ENCODE measurements around the gene ADD1. TPM values are rescaled to one million over a fixed set of nuclear protein-coding genes. Genes with fewer than 3 reads are reported as not detected.
"Not testable (repeated sequence)": the region's sequence is repeated elsewhere in the genome, so short reads cannot be mapped to it uniquely, and the experiment has no call there.

The ADD1 gene
- polyA plus RNA-seq, 3 donors, result 76.1 to 122 (median 103) TPM

DNA sequence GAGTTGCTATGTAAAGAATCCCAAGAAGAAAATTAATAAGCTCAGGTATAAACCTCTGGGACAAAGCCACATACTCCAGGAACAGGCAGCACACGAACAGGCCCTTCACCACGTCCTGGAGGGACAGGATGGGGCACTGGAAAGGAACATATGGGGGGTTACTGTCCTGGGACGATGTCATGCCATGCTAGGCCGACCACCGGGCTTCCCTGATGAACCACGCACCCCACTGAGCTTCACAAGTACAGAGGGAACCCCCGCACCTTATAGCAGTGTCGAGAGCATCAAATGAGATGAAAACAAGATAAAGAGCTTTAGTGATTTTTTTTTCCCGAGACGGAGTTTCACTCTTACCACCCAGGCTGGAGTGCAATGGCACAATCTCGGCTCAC, 100.4 kb downstream of the ADD1 start:
- TF ChIP-seq, protein P1, sequence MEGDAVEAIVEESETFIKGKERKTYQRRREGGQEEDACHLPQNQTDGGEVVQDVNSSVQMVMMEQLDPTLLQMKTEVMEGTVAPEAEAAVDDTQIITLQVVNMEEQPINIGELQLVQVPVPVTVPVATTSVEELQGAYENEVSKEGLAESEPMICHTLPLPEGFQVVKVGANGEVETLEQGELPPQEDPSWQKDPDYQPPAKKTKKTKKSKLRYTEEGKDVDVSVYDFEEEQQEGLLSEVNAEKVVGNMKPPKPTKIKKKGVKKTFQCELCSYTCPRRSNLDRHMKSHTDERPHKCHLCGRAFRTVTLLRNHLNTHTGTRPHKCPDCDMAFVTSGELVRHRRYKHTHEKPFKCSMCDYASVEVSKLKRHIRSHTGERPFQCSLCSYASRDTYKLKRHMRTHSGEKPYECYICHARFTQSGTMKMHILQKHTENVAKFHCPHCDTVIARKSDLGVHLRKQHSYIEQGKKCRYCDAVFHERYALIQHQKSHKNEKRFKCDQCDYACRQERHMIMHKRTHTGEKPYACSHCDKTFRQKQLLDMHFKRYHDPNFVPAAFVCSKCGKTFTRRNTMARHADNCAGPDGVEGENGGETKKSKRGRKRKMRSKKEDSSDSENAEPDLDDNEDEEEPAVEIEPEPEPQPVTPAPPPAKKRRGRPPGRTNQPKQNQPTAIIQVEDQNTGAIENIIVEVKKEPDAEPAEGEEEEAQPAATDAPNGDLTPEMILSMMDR (IDR thresholded peaks at IDR 0.05), result no peak
- Histone ChIP-seq H3K36me3 (replicated peaks in 1 of 2; ENCODE audit: control insufficient read depth in 1 of 2, insufficient read depth in 2 of 2, low read length in 2 of 2) (peaks cover 91 to 98% of the 10 kb centered on the region in 2 donors), H3K9ac (ENCODE audit: insufficient read depth, low read length, poor library complexity, severe bottlenecking) (no peak overlapping the region), H3K27ac (ENCODE audit: low read depth in 1 of 2, low read length in 2 of 2) (no peak overlapping the region), H3K4me3 (replicated peaks in 1 of 3; ENCODE audit: low read depth in 2 of 3, low read length in 3 of 3) (no peak overlapping the region), H4K20me1 (ENCODE audit: insufficient read depth, low read length) (peaks cover 14% of the 10 kb centered on the region), H3K9me3 (replicated peaks in 1 of 2; ENCODE audit: control insufficient read depth in 1 of 2, insufficient read depth in 1 of 2, low read length in 2 of 2) (no peaks in the 10 kb centered on the region), H3K27me3 (ENCODE audit: control insufficient read depth in 2 of 2, insufficient read depth in 2 of 2, low read length in 2 of 2) (no peaks in the 10 kb centered on the region), H2AFZ (ENCODE audit: insufficient read depth, low read depth, low read length, poor library complexity, severe bottlenecking) (no peak overlapping the region), H3K79me2 (ENCODE audit: insufficient read depth, low read length) (no peaks in the 10 kb centered on the region), H3K4me1 (ENCODE audit: control insufficient read depth in 1 of 2, insufficient read depth in 2 of 2, low read length in 2 of 2) (no peaks in the 10 kb centered on the region), H3K4me2 (replicated peaks; ENCODE audit: extremely low read depth, low read length, poor library complexity, severe bottlenecking) (no peak overlapping the region)
- peaks cover 0 to 2% (median 0%) of the 10 kb centered on the region in 3 donors for H3K27me3 Mint-ChIP-seq (ENCODE audit: low read depth in 3 of 3)
- WGBS (ENCODE audit: insufficient coverage), result 95% methylated on average over 10 of the region's 11 CpGs
- H3K4me1 Mint-ChIP-seq, result no peaks in the 10 kb centered on the region
- intact Hi-C loops (cut with micrococcal nuclease), result no loop called here
- no peak for DNase-seq
- peaks cover 0 to 1% (median 0%) of the 10 kb centered on the region in 7 donors for H3K9me3 Mint-ChIP-seq
- peak overlapping the region in 3 of 7 donors; percentile 22 to 78 (median 66) for H3K27ac Mint-ChIP-seq
- H3K4me3 Mint-ChIP-seq, result no peak overlapping the region
- peaks cover 81 to 100% of the 10 kb centered on the region in 2 donors for H3K36me3 Mint-ChIP-seq

DNA sequence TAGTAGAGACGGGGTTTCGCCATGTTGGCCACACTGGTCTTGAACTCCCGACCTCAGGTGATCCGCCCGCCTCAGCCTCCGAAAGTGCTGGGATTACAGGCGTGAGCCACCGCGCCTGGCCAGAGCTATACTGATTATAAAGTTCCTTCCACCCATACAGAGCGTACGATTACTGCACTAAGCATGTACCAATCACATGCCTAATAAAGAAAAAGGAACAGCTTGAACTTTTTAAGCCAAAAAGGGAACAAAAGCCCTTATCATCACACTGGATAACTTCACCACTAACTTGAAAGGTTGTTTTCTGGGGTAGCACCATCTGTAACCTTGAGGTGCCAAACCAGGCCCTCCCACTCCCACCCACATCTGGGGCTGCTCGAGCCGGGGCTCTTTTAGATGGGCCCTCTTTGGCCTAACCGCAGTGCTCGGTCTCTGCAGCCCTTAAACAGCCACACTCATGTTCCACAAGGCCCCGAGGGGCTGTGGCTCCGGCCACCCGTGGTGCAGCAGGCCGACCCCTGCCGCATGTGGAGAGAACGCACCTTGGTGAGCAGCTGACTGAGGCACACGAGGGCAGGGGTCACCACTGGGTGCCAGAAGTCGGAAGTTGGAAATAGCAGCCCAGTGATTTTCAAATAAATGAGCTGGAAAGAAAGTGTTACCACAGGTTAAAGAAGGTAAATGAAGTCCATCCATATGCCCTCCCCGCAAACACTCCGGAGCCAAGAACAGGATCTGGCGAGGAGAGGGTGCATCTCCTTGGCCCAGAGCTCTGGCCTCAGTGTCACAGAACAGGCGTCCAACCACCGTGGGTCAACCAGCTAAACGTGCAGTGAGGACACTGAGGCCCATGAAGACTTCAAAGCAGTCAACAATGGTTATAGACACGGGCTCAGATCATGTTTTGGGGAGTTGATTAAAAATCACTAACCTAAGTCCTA, 101.2 kb downstream of the ADD1 start:
- intact Hi-C loops (cut with micrococcal nuclease), result no loop called here
- Histone ChIP-seq H3K4me2 (replicated peaks; ENCODE audit: extremely low read depth, low read length, poor library complexity, severe bottlenecking) (no peak overlapping the region), H4K20me1 (ENCODE audit: insufficient read depth, low read length) (peaks cover 9% of the 10 kb centered on the region), H3K27ac (ENCODE audit: low read depth in 1 of 2, low read length in 2 of 2) (no peak overlapping the region), H3K4me3 (replicated peaks in 1 of 3; ENCODE audit: low read depth in 2 of 3, low read length in 3 of 3) (no peak overlapping the region), H3K4me1 (ENCODE audit: control insufficient read depth in 1 of 2, insufficient read depth in 2 of 2, low read length in 2 of 2) (no peaks in the 10 kb centered on the region), H3K9me3 (replicated peaks in 1 of 2; ENCODE audit: control insufficient read depth in 1 of 2, insufficient read depth in 1 of 2, low read length in 2 of 2) (no peaks in the 10 kb centered on the region), H3K9ac (ENCODE audit: insufficient read depth, low read length, poor library complexity, severe bottlenecking) (no peak overlapping the region), H3K27me3 (ENCODE audit: control insufficient read depth in 2 of 2, insufficient read depth in 2 of 2, low read length in 2 of 2) (no peaks in the 10 kb centered on the region), H3K79me2 (ENCODE audit: insufficient read depth, low read length) (no peaks in the 10 kb centered on the region), H3K36me3 (replicated peaks in 1 of 2; ENCODE audit: control insufficient read depth in 1 of 2, insufficient read depth in 2 of 2, low read length in 2 of 2) (peaks cover 91 to 98% of the 10 kb centered on the region in 2 donors), H2AFZ (ENCODE audit: insufficient read depth, low read depth, low read length, poor library complexity, severe bottlenecking) (no peak overlapping the region)
- peaks cover 81 to 100% of the 10 kb centered on the region in 2 donors for H3K36me3 Mint-ChIP-seq
- TF ChIP-seq, protein P1 (IDR thresholded peaks at IDR 0.05), result no peak
- 98% methylated on average over 22 of the region's 30 CpGs for WGBS (ENCODE audit: insufficient coverage)
- H3K9me3 Mint-ChIP-seq, result peaks cover 0 to 1% (median 0%) of the 10 kb centered on the region in 7 donors
- H3K27ac Mint-ChIP-seq, result peak overlapping the region in 3 of 7 donors; percentile 31 to 66 (median 32)
- H3K27me3 Mint-ChIP-seq (ENCODE audit: low read depth in 3 of 3), result peaks cover 0 to 2% (median 0%) of the 10 kb centered on the region in 3 donors
- no peak for DNase-seq
- no peak overlapping the region for H3K4me3 Mint-ChIP-seq
- no peaks in the 10 kb centered on the region for H3K4me1 Mint-ChIP-seq

DNA sequence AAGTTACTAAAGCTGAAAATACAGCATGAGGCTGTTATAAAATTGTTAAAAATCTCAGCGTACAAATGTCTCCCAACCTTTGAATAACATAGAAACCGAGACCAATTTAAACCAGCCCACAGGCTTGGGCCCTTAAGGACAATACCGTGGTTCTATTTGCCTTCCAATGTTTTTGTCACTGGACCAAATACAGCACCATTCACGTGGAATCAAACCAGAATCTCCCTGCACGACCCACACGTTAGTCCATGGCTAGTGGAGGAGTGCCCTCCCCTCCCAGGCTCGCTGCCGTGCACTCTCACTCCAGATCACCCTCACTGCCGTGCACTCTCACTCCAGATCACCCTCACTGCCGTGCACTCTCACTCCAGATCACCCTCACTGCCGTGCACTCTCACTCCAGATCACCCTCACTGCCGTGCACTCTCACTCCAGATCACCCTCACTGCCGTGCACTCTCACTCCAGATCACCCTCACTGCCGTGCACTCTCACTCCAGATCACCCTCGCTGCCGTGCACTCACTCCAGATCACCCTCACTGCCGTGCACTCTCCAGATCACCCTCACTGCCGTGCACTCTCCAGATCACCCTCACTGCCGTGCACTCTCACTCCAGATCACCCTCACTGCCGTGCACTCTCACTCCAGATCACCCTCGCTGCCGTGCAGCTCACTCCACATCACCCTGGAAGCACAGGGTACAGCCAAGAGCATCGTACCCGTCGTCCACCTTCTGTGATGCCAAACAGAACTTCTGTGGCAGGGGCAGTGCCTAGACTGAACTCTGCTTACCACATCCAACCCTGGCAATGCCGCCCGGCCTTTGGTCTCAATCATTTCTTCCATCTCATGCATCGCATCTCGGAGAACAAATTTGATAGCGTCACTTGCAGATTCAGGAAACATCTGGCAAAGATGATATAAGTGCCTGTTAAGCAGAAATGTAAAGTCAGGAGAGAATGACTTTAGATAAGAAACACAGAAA, 102.3 kb downstream of the ADD1 start:
- not testable (repeated sequence) for H3K79me2 ChIP-seq (ENCODE audit: insufficient read depth, low read length); H3K27ac Mint-ChIP-seq; H2AFZ ChIP-seq (ENCODE audit: insufficient read depth, low read depth, low read length, poor library complexity, severe bottlenecking)

More for the DNA sequence above, 102.3 kb downstream of the ADD1 start:
- H3K4me1 Mint-ChIP-seq; H3K27me3 ChIP-seq (ENCODE audit: control insufficient read depth in 2 of 2, insufficient read depth in 2 of 2, low read length in 2 of 2); H3K27ac ChIP-seq (ENCODE audit: low read depth in 1 of 2, low read length in 2 of 2); intact Hi-C loops (cut with micrococcal nuclease); H3K27me3 Mint-ChIP-seq (ENCODE audit: low read depth in 3 of 3); H3K4me1 ChIP-seq (ENCODE audit: control insufficient read depth in 1 of 2, insufficient read depth in 2 of 2, low read length in 2 of 2); H3K4me3 Mint-ChIP-seq; H3K4me2 ChIP-seq (replicated peaks; ENCODE audit: extremely low read depth, low read length, poor library complexity, severe bottlenecking); H3K9ac ChIP-seq (ENCODE audit: insufficient read depth, low read length, poor library complexity, severe bottlenecking); DNase-seq; H3K9me3 Mint-ChIP-seq; H3K4me3 ChIP-seq (replicated peaks in 1 of 3; ENCODE audit: low read depth in 2 of 3, low read length in 3 of 3); H4K20me1 ChIP-seq (ENCODE audit: insufficient read depth, low read length); H3K9me3 ChIP-seq (replicated peaks in 1 of 2; ENCODE audit: control insufficient read depth in 1 of 2, insufficient read depth in 1 of 2, low read length in 2 of 2): not testable (repeated sequence)
- H3K36me3 Mint-ChIP-seq, result peaks cover 81 to 100% of the 10 kb centered on the region in 2 donors
- peaks cover 90 to 98% of the 10 kb centered on the region in 2 donors for H3K36me3 ChIP-seq (replicated peaks in 1 of 2; ENCODE audit: control insufficient read depth in 1 of 2, insufficient read depth in 2 of 2, low read length in 2 of 2)
- WGBS (ENCODE audit: insufficient coverage), result 99% methylated on average over 20 of the region's 30 CpGs
